ENCODE data around the gene ANKEF1. TPM values are rescaled to one million over a fixed set of nuclear protein-coding genes. Genes with fewer than 3 reads are reported as not detected.

The ANKEF1 gene
- 5.8 to 6.7 TPM (median 6.3 TPM) in 5 replicates for total RNA-seq (2022; extraction: Qiagen RNA extraction)

DNA sequence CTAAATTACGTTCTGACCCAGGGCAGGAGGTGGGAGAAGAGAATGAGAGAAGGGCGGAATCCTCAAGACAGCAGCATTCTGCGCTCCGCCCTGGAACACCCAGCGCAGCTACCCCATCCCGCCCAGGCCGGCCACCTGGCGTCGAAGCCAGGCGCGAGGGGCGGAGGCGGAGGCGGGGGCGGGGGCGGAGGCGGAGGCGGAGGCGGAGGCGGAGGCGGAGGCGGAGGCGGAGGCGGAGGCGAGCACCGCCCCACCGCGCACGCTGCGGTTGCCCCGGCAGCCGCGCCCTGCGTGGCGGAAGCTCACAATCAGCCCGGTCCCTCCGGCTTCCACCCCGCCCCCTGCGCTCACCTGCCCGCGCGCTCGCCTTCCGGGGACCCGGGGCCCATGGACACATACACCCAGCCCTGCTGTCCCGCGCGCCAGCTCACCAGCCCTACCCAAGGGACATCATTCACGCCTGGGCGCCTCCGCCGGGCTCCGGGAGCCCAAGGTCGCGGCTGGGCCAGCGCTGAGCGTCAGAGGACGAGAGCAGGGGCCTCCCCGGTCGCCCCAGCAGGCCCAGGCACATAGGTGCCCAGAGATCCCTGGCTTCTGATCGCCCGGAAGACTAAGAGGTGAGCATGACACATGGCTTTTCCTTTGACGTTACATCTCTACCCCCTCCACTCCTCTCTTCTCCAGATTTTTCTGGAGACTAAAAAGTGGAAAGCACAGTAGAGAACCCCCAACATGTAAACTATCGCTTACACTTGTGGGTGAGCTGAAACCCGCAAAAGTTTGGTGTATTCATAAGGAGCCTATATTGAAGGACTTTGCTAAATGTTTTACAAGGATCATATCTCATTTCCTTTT, at the start of gene ANKEF1:
Gene ANKEF1, plus strand, starts transcription at position 271 of the 855 bp plus-strand sequence. CDS start 3,315 bp downstream, outside the sequence.

Other genes starting within 250 kb of the ANKEF1 start
- not detected in 5 replicates for gene PAK5, start 195.9 kb upstream of the ANKEF1 start, total RNA-seq (2022; extraction: Qiagen RNA extraction)
- gene SNAP25, start 183.8 kb downstream of the ANKEF1 start, total RNA-seq (2022; extraction: Qiagen RNA extraction) = 13.5 to 19.1 TPM (median 17.8 TPM) in 5 replicates

Data from A549 treated with Hydrocortisone at 1 μM for 4 hours (cell line).